ENCODE measurements around the gene PPCDC.

PPCDC gene

GRCh38 chr15:75029378-75030022 is 6.1 kb downstream of the PPCDC start:
- Histone ChIP-seq H3K4me1 (ENCODE audit: insufficient read depth, low read length) (peaks cover 10% of the 10 kb centered on the region), H3K36me3 (ENCODE audit: insufficient read depth, low read length) (peaks cover 24% of the 10 kb centered on the region), H3K79me2 (ENCODE audit: insufficient read depth, low read length) (peaks cover 11% of the 10 kb centered on the region), H3K9ac (ENCODE audit: low read depth, low read length) (no peak overlapping the region; the same call in 1 of the 2 replicates), H3K4me2 (ENCODE audit: insufficient read depth, low read length) (no peak overlapping the region; the same call in 1 of the 2 replicates), H2AFZ (ENCODE audit: low read depth, low read length) (no peak overlapping the region), H4K20me1 (ENCODE audit: insufficient read depth, low read length) (peaks cover 12% of the 10 kb centered on the region), H3K4me3 (ENCODE audit: low read depth in 1 of 2, low read length in 2 of 2) (no peak overlapping the region), H3K27ac (ENCODE audit: low read length) (peak overlapping the region; percentile 50; the same call in 1 of the 2 replicates), H3K9me3 (ENCODE audit: insufficient read depth, low read length, severe bottlenecking) (no peaks in the 10 kb centered on the region), H3K27me3 (ENCODE audit: insufficient read depth, low read length, poor library complexity) (no peaks in the 10 kb centered on the region)
- TF ChIP-seq, protein P1, sequence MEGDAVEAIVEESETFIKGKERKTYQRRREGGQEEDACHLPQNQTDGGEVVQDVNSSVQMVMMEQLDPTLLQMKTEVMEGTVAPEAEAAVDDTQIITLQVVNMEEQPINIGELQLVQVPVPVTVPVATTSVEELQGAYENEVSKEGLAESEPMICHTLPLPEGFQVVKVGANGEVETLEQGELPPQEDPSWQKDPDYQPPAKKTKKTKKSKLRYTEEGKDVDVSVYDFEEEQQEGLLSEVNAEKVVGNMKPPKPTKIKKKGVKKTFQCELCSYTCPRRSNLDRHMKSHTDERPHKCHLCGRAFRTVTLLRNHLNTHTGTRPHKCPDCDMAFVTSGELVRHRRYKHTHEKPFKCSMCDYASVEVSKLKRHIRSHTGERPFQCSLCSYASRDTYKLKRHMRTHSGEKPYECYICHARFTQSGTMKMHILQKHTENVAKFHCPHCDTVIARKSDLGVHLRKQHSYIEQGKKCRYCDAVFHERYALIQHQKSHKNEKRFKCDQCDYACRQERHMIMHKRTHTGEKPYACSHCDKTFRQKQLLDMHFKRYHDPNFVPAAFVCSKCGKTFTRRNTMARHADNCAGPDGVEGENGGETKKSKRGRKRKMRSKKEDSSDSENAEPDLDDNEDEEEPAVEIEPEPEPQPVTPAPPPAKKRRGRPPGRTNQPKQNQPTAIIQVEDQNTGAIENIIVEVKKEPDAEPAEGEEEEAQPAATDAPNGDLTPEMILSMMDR (IDR thresholded peaks at IDR 0.05; ENCODE audit: borderline replicate concordance, extremely low read depth, low read length, poor library complexity, severe bottlenecking): peak; percentile 92
- no peak for TF ChIP-seq EZH2 (IDR thresholded peaks at IDR 0.05; ENCODE audit: borderline replicate concordance, low read depth, low read length, severe bottlenecking)
- ATAC-seq (ENCODE audit: insufficient read depth, low read depth): peak; percentile 93
- peak; percentile 81 for DNase-seq

GRCh38 chr15:75030023-75030413 is 6.6 kb downstream of the PPCDC start:
- H3K36me3 ChIP-seq (ENCODE audit: insufficient read depth, low read length): peaks cover 24% of the 10 kb centered on the region
- peaks cover 6% of the 10 kb centered on the region; the same call in 1 of the 2 replicates for H3K79me2 ChIP-seq (ENCODE audit: insufficient read depth, low read length)
- no peak for DNase-seq
- H3K4me1 ChIP-seq (ENCODE audit: insufficient read depth, low read length): peaks cover 5% of the 10 kb centered on the region; the same call in 1 of the 2 replicates
- TF ChIP-seq, protein P1 (IDR thresholded peaks at IDR 0.05; ENCODE audit: borderline replicate concordance, extremely low read depth, low read length, poor library complexity, severe bottlenecking): no peak
- no peak for TF ChIP-seq EZH2 (IDR thresholded peaks at IDR 0.05; ENCODE audit: borderline replicate concordance, low read depth, low read length, severe bottlenecking)
- 0 out of 2 replicates have a peak overlapping the region, but pooled peaks have one; percentile 19 for H3K27ac ChIP-seq (ENCODE audit: low read length)
- H3K27me3 ChIP-seq (ENCODE audit: insufficient read depth, low read length, poor library complexity): no peaks in the 10 kb centered on the region
- ATAC-seq (ENCODE audit: insufficient read depth, low read depth): no peak
- no peak overlapping the region for H3K4me3 ChIP-seq (ENCODE audit: low read depth in 1 of 2, low read length in 2 of 2)
- H3K9me3 ChIP-seq (ENCODE audit: insufficient read depth, low read length, severe bottlenecking): no peaks in the 10 kb centered on the region
- H3K4me2 ChIP-seq (ENCODE audit: insufficient read depth, low read length): no peak overlapping the region; the same call in 1 of the 2 replicates
- H2AFZ ChIP-seq (ENCODE audit: low read depth, low read length): no peak overlapping the region
- no peak overlapping the region for H3K9ac ChIP-seq (ENCODE audit: low read depth, low read length)
- H4K20me1 ChIP-seq (ENCODE audit: insufficient read depth, low read length): peaks cover 12% of the 10 kb centered on the region

GRCh38 chr15:75030424-75030823 is 7.0 kb downstream of the PPCDC start:
- H3K27me3 ChIP-seq (ENCODE audit: insufficient read depth, low read length, poor library complexity): no peaks in the 10 kb centered on the region
- H4K20me1 ChIP-seq (ENCODE audit: insufficient read depth, low read length): peaks cover 12% of the 10 kb centered on the region
- ATAC-seq (ENCODE audit: insufficient read depth, low read depth) (no peak), DNase-seq (no peak)
- no peak overlapping the region for H3K4me2 ChIP-seq (ENCODE audit: insufficient read depth, low read length)
- no peak overlapping the region for H3K27ac ChIP-seq (ENCODE audit: low read length)
- peaks cover under 1% of the 10 kb centered on the region; the same call in 1 of the 2 replicates for H3K4me1 ChIP-seq (ENCODE audit: insufficient read depth, low read length)
- peaks cover 2% of the 10 kb centered on the region; the same call in 1 of the 2 replicates for H3K79me2 ChIP-seq (ENCODE audit: insufficient read depth, low read length)
- peaks cover 24% of the 10 kb centered on the region for H3K36me3 ChIP-seq (ENCODE audit: insufficient read depth, low read length)
- TF ChIP-seq, protein P1 (IDR thresholded peaks at IDR 0.05; ENCODE audit: borderline replicate concordance, extremely low read depth, low read length, poor library complexity, severe bottlenecking): no peak
- TF ChIP-seq EZH2 (IDR thresholded peaks at IDR 0.05; ENCODE audit: borderline replicate concordance, low read depth, low read length, severe bottlenecking): no peak
- H3K9me3 ChIP-seq (ENCODE audit: insufficient read depth, low read length, severe bottlenecking): no peaks in the 10 kb centered on the region
- H2AFZ ChIP-seq (ENCODE audit: low read depth, low read length): no peak overlapping the region
- H3K4me3 ChIP-seq (ENCODE audit: low read depth in 1 of 2, low read length in 2 of 2): no peak overlapping the region
- no peak overlapping the region for H3K9ac ChIP-seq (ENCODE audit: low read depth, low read length)
